DOHH2 (cell line): Measurements from ENCODE around the gene SMPD1.

ENCODE experiments used
- H3F3A ChIP-seq: fragments of 200-600 bp; sonication (generic), shearing (Covaris generic); 2 replicates; pipeline ENCODE4 v1.6.0; 2016; ENCODE audit warnings: antibody characterized with exemption, mild to moderate bottlenecking; ENCODE audit not compliant: control insufficient read depth, insufficient read depth
- H3K27ac ChIP-seq: fragments of 200-600 bp; sonication (generic); 2 replicates; pipeline ENCODE4 v1.5.1; 2014; ENCODE audit warnings: low read depth, mild to moderate bottlenecking, low read length, moderate library complexity
- H3K27me3 ChIP-seq: fragments of 200-600 bp; sonication (generic); 2 replicates; pipeline ENCODE4 v1.6.1; 2014; ENCODE audit warnings: mild to moderate bottlenecking, low read length, mixed read lengths; ENCODE audit not compliant: control insufficient read depth
- H3K36me3 ChIP-seq: fragments of 200-600 bp; sonication (generic); 2 replicates; pipeline ENCODE4 v1.6.1; 2014; ENCODE audit warnings: mild to moderate bottlenecking, low read length, moderate library complexity, mixed read lengths; ENCODE audit not compliant: control insufficient read depth
- H3K4me1 ChIP-seq: fragments of 200-600 bp; sonication (generic); 2 replicates; pipeline ENCODE4 v1.6.1; 2014; ENCODE audit warnings: mild to moderate bottlenecking, low read length, mixed read lengths; ENCODE audit not compliant: control insufficient read depth
- H3K4me2 ChIP-seq: fragments of 200-600 bp; sonication (generic); 2 replicates; pipeline ENCODE4 v1.6.0; 2014; ENCODE audit warnings: mild to moderate bottlenecking, low read length, moderate library complexity
- H3K4me3 ChIP-seq: fragments of 200-600 bp; sonication (generic); 2 replicates; pipeline ENCODE4 v1.5.1; 2014; ENCODE audit warnings: mild to moderate bottlenecking, low read length, mixed read lengths
- H3K79me2 ChIP-seq: fragments of 200-600 bp; sonication (generic); 2 replicates; pipeline ENCODE4 v1.6.1; 2014; ENCODE audit warnings: mild to moderate bottlenecking, low read length, mixed read lengths; ENCODE audit not compliant: control insufficient read depth
- H3K9me2 ChIP-seq: fragments of 200-600 bp; sonication (generic); replicated peaks from 2 replicates; pipeline ENCODE4 v1.6.1; 2014; ENCODE audit warnings: mild to moderate bottlenecking, low read length, mixed read lengths; ENCODE audit not compliant: control insufficient read depth
- H3K9me3 ChIP-seq: fragments of 200-600 bp; sonication (generic); 2 replicates; pipeline ENCODE4 v1.6.1; 2014; ENCODE audit warnings: antibody characterized with exemption, low read length, mixed read lengths; ENCODE audit not compliant: control insufficient read depth, insufficient read depth
- H4K20me1 ChIP-seq: fragments of 200-600 bp; sonication (generic); 2 replicates; pipeline ENCODE4 v1.6.0; 2014; ENCODE audit warnings: low read depth, mild to moderate bottlenecking, antibody characterized with exemption, low read length, moderate library complexity; ENCODE audit not compliant: control insufficient read depth, insufficient read depth
- CTCF ChIP-seq: fragments of 200-600 bp; sonication (generic); IDR thresholded peaks from one replicate; pipeline ENCODE4 v1.5.1; 2014; ENCODE audit warnings: antibody characterized with exemption, mild to moderate bottlenecking, low read depth, low read length; ENCODE audit not compliant: poor library complexity, severe bottlenecking
- EZH2phosphoT487 ChIP-seq: fragments of 200-600 bp; sonication (generic); IDR thresholded peaks from 2 replicates; pipeline ENCODE4 v1.6.1; 2017; ENCODE audit warnings: borderline replicate concordance, mild to moderate bottlenecking, antibody characterized with exemption, low read length, moderate library complexity, mixed read lengths

The SMPD1 gene

GRCh38 chr11:6360183-6360582, 30.1 kb upstream of the SMPD1 start:
- H3K4me2 ChIP-seq = no peak overlapping the region
- no peaks in the 10 kb centered on the region for H3K9me2 ChIP-seq
- H3K79me2 ChIP-seq = no peaks in the 10 kb centered on the region
- H3K9me3 ChIP-seq = no peaks in the 10 kb centered on the region
- no peak overlapping the region for H3K4me3 ChIP-seq
- H3K4me1 ChIP-seq = no peaks in the 10 kb centered on the region
- no peaks in the 10 kb centered on the region for H3K36me3 ChIP-seq
- H3K27ac ChIP-seq = no peak overlapping the region
- no peaks in the 10 kb centered on the region for H4K20me1 ChIP-seq
- TF ChIP-seq EZH2phosphoT487 (no peak), CTCF (no peak)
- peaks cover 3% of the 10 kb centered on the region for H3K27me3 ChIP-seq
- no peaks in the 10 kb centered on the region for H3F3A ChIP-seq

DNA sequence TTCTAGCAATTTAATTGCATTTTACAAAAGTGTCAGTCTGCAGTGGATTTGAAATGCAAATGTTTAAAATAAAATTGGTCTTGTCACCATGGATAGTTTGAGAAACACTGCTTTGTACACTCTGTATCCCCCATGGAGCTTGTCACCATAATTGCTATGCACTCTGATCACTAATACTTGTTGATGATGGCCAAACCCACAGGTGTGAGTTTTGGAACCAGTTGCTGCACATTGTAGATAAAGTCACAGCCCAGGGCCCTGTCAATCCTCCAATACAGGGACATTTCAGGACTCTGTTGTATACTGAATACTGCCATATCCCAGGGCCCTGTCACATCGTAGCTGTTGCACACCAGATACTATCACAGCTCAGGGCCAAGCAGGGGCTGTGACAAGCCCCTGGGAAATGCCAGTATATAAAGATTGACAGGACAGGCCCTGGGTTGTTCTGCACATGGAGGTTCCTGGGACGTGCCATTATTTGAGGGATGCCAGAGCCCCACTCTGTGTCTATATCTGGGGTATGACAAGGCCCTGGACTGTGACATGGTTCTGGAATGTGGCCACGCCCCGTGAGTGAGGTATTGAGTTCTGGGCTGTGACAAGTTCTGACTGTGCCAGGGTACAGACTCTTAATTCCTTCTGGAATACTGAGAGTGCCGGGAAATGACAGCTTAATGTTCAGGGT, 27.9 kb upstream of the SMPD1 start:
- H4K20me1 ChIP-seq = no peaks in the 10 kb centered on the region
- no peaks in the 10 kb centered on the region for H3K79me2 ChIP-seq
- H3K9me3 ChIP-seq = no peaks in the 10 kb centered on the region
- no peak overlapping the region for H3K4me2 ChIP-seq
- no peaks in the 10 kb centered on the region for H3K36me3 ChIP-seq
- no peak overlapping the region for H3K27ac ChIP-seq
- H3F3A ChIP-seq = no peaks in the 10 kb centered on the region
- no peaks in the 10 kb centered on the region for H3K4me1 ChIP-seq
- peaks cover 6% of the 10 kb centered on the region for H3K27me3 ChIP-seq
- TF ChIP-seq CTCF (no peak), EZH2phosphoT487 (no peak)
- H3K9me2 ChIP-seq = no peaks in the 10 kb centered on the region
- no peak overlapping the region for H3K4me3 ChIP-seq

GRCh38 chr11:6362873-6363678, 27.2 kb upstream of the SMPD1 start:
- no peaks in the 10 kb centered on the region for H3K9me2 ChIP-seq
- no peak overlapping the region for H3K4me2 ChIP-seq
- H4K20me1 ChIP-seq = no peaks in the 10 kb centered on the region
- H3K79me2 ChIP-seq = no peaks in the 10 kb centered on the region
- H3F3A ChIP-seq = no peaks in the 10 kb centered on the region
- H3K27ac ChIP-seq = no peak overlapping the region
- no peaks in the 10 kb centered on the region for H3K9me3 ChIP-seq
- TF ChIP-seq CTCF (peak; percentile 84), EZH2phosphoT487 (no peak)
- no peak overlapping the region for H3K4me3 ChIP-seq
- no peaks in the 10 kb centered on the region for H3K36me3 ChIP-seq
- no peaks in the 10 kb centered on the region for H3K4me1 ChIP-seq
- H3K27me3 ChIP-seq = peaks cover 6% of the 10 kb centered on the region
